ENCODE results near the gene BANF2.

DNA sequence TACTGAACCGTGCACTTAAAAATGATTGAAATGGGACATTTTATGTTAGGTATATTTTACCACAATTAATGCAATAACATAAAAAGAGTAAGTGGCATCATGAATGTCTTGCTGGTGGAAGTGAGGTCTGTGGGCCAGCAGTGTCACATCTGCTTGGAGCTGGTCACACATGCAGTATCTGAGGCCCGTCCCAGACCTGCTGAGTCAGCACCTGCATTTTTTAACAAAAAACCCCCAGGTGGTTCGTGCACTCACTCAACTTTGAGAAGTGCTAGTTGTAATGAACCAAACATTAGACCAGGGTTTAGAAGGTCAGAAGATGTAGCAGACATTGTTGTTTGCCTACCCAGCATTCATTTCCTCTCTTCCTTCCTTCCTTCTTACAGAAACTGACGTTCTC is 21.0 kb downstream of the BANF2 start:
- TF ChIP-seq POLR2A (IDR thresholded peaks at IDR 0.05) (no peak), CTCF (IDR thresholded peaks at IDR 0.05) (no peak)
